Endothelial cell of umbilical vein (primary cell): ENCODE measurements around the gene SERPINB4. TPM values are rescaled to one million over a fixed set of nuclear protein-coding genes. Genes with fewer than 3 reads are reported as not detected.

Experiments used
- BruUV-seq: library from RNA; stranded (reverse); fragments of 400-500 nt; replicated peaks from 2 replicates; lab custom pipeline; 2021; lab: Mats Ljungman, UMichigan
- CTCF ChIA-PET: fragments of 300-600, 350-600 bp; sonication (Branson Sonifier 250); formaldehyde crosslinking; loops from one replicate; lab custom pipeline; 2021; ENCODE audit warnings: antibody characterized with exemption, inconsistent platforms; lab: Charles Lee
- POLR2A ChIA-PET: fragments of 300-600, 350-600 bp; sonication (Branson Sonifier 250); formaldehyde crosslinking; loops from one replicate; lab custom pipeline; 2021; ENCODE audit warnings: antibody characterized with exemption, inconsistent platforms; lab: Charles Lee
- DNase-seq: peaks from one replicate; pipeline ENCODE4 v3.0.0-alpha.2; 2011; ENCODE audit warnings: low read depth, low spot score
- FAIRE-seq: peaks from 2 replicates; lab custom pipeline; 2011; peaks lifted over from hg19 to GRCh38; lab: Jason Lieb, UNC
- H2AFZ ChIP-seq: 2 replicates; pipeline ENCODE4 v1.6.0; 2012; ENCODE audit warnings: low read depth, low read length, control low read depth, inconsistent platforms
- H3K27ac ChIP-seq: 2 replicates; pipeline ENCODE4 v1.5.1; 2011; ENCODE audit warnings: low read depth, mild to moderate bottlenecking, control low read depth, low read length, moderate library complexity; ENCODE audit not compliant: insufficient read depth
- H3K27me3 ChIP-seq, 2 experiments: 2 replicates each; pipeline versions ENCODE4 v1.6.0 to v1.6.1; 2011; ENCODE audit warnings: low read length in 2 of 2, mixed read lengths in 1 of 2; ENCODE audit not compliant: control insufficient read depth in 2 of 2, insufficient read depth in 2 of 2
- H3K36me3 ChIP-seq, 2 experiments: 2 replicates in 1 of 2; 3 replicates in 1 of 2; pipeline ENCODE4 v1.5.1; 2011; ENCODE audit warnings: low read length in 2 of 2, mild to moderate bottlenecking in 1 of 2, moderate library complexity in 1 of 2; ENCODE audit not compliant: control insufficient read depth in 2 of 2, insufficient read depth in 2 of 2; ENCODE audit errors: extremely low read depth in 1 of 2
- H3K4me1 ChIP-seq: 3 replicates; pipeline ENCODE4 v1.5.1; 2011; ENCODE audit warnings: mild to moderate bottlenecking, low read length; ENCODE audit not compliant: control insufficient read depth, insufficient read depth; ENCODE audit errors: extremely low read depth
- H3K4me2 ChIP-seq: 2 replicates; pipeline ENCODE4 v1.6.1; 2011; ENCODE audit warnings: low read length, control low read depth, mixed read lengths; ENCODE audit not compliant: insufficient read depth
- H3K4me3 ChIP-seq, 3 experiments: fragments of 200-600 bp in 1 of 3; sonication (generic), shearing (Covaris generic) in 1 of 3; replicated peaks in 1 of 3; 2 replicates each; pipeline ENCODE4 v1.5.1; 2011 to 2016; ENCODE audit warnings: control low read depth in 3 of 3, low read length in 3 of 3, mild to moderate bottlenecking in 2 of 3, inconsistent platforms in 1 of 3, low read depth in 1 of 3, moderate library complexity in 1 of 3; ENCODE audit not compliant: insufficient read depth in 1 of 3
- H3K79me2 ChIP-seq: 2 replicates; pipeline ENCODE4 v1.6.0; 2012; ENCODE audit warnings: low read length, inconsistent platforms; ENCODE audit not compliant: control insufficient read depth, insufficient read depth
- H3K9ac ChIP-seq: replicated peaks from 2 replicates; pipeline ENCODE3; 2011; ENCODE audit warnings: low read length, control low read depth; ENCODE audit not compliant: insufficient read depth; ENCODE audit errors: extremely low read depth
- H3K9me1 ChIP-seq: replicated peaks from 3 replicates; pipeline ENCODE4 v1.6.0; 2011; ENCODE audit warnings: mild to moderate bottlenecking, low read length; ENCODE audit not compliant: control insufficient read depth, insufficient read depth; ENCODE audit errors: extremely low read depth
- H3K9me3 ChIP-seq: replicated peaks from 2 replicates; pipeline ENCODE4 v1.5.1; 2012; ENCODE audit warnings: low read length, inconsistent platforms; ENCODE audit not compliant: control insufficient read depth, insufficient read depth
- H4K20me1 ChIP-seq: replicated peaks from 2 replicates; pipeline ENCODE3; 2011; ENCODE audit warnings: mild to moderate bottlenecking, low read length; ENCODE audit not compliant: control insufficient read depth, insufficient read depth; ENCODE audit errors: extremely low read depth
- EZH2 ChIP-seq: IDR thresholded peaks from 2 replicates; pipeline ENCODE4 v1.6.1; 2012; ENCODE audit warnings: borderline replicate concordance, low read depth, mild to moderate bottlenecking, moderate library complexity, low read length, inconsistent platforms; ENCODE audit not compliant: severe bottlenecking
- FOS ChIP-seq: IDR thresholded peaks from 2 replicates; pipeline ENCODE4 v1.6.1; 2011; ENCODE audit warnings: mild to moderate bottlenecking, low read length, moderate library complexity, borderline replicate concordance; ENCODE audit not compliant: insufficient read depth
- GATA2 ChIP-seq: IDR thresholded peaks from 2 replicates; pipeline ENCODE4 v1.7.0; 2011; ENCODE audit warnings: low read depth, mild to moderate bottlenecking, moderate library complexity, mixed read lengths, low read length; ENCODE audit not compliant: insufficient read length, insufficient read depth
- JUN ChIP-seq: IDR thresholded peaks from 2 replicates; pipeline ENCODE4 v1.6.1; 2011; ENCODE audit warnings: borderline replicate concordance, low read depth; ENCODE audit not compliant: insufficient read length, insufficient read depth
- MYC ChIP-seq: IDR thresholded peaks from one replicate; pipeline ENCODE4 v1.6.1; 2011; ENCODE audit warnings: mild to moderate bottlenecking, low read depth, low read length
- POLR2A ChIP-seq: IDR thresholded peaks from 2 replicates; pipeline ENCODE4 v1.6.1; 2012; ENCODE audit warnings: low read depth, mild to moderate bottlenecking, control low read depth, low read length
- POLR2AphosphoS5 ChIP-seq: IDR thresholded peaks from 2 replicates; pipeline ENCODE4 v1.6.1; 2012; ENCODE audit warnings: low read depth, mild to moderate bottlenecking, control low read depth, low read length, moderate library complexity; ENCODE audit not compliant: insufficient read depth
- dilution Hi-C: fragments of 300-500 bp; cut with MboI; formaldehyde crosslinking; loops from one replicate; pipeline ENCODE4 v1.15.0; 2019; ENCODE audit warnings: low sequenced_read_pairs; ENCODE audit not compliant: extremely low pct_ligation_motif_present
- intact Hi-C: fragments of 100-400 bp; cut with micrococcal nuclease; formaldehyde crosslinking; loops from one replicate; pipeline ENCODE4 v1.10.0; 2022
- polyA plus RNA-seq, 4 experiments: library from polyadenylated mRNA; depleted of rRNA in 3 of 4; stranded (reverse) in 3 of 4; unstranded in 1 of 4; fragments of >200 nt; gene quantifications; 2 replicates each; pipeline versions ENCODE4 v1.2.1 to v1.2.3, GENCODE V29; 2011 to 2012; ENCODE audit warnings: missing spikeins in 1 of 4
- total RNA-seq: library from RNA; stranded (reverse); gene quantifications from 2 replicates; pipeline ENCODE4 v1.2.3, GENCODE V29; 2021
- TF ChIP-seq, protein P1 (sequence below), 2 donors: IDR thresholded peaks; 1 replicate in 1 of 2; 2 replicates in 1 of 2; pipeline ENCODE4 v1.5.1; 2011; ENCODE audit warnings: low read length in 2 of 2, mild to moderate bottlenecking in 2 of 2, moderate library complexity in 2 of 2, control low read depth in 1 of 2, inconsistent platforms in 1 of 2, low read depth in 1 of 2; ENCODE audit not compliant: insufficient read depth in 1 of 2; ENCODE audit errors: extremely low read depth in 1 of 2
- TF ChIP-seq, protein P2 (sequence below): IDR thresholded peaks from 2 replicates; pipeline ENCODE4 v1.6.1; 2011; ENCODE audit not compliant: insufficient read depth, insufficient read length

Gene SERPINB4
- total and polyA plus RNA-seq, 2 donors (not counting 3 experiments of a cell fraction or from before 2014, with no cell fraction given), result not detected

DNA sequence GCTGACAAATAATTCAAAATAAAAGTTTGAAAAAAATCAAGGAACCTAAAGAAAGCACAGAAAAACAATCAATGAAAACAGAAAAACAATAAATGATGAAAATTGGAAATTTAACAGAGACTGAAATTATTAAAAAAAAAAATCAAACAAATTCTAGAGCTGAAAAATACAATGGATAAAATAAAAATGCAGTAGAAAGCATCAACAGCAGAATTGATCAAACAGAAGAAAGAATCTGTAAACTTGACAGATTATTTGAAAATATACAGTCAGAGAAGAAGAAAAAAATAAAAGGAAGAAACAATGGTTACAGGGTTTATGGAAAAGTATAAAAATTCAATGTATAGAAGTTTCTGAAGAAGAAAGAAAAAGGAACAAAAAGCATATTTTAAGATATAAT, 16.2 kb downstream of the SERPINB4 start:
- Histone ChIP-seq H3K4me2 (no peak overlapping the region), H3K9ac (no peak overlapping the region), H3K9me1 (no peaks in the 10 kb centered on the region), H3K4me1 (no peaks in the 10 kb centered on the region), H4K20me1 (no peaks in the 10 kb centered on the region), H3K4me3 (no peak overlapping the region), H3K9me3 (no peaks in the 10 kb centered on the region), H3K27ac (no peak overlapping the region), H3K27me3 (no peaks in the 10 kb centered on the region), H3K36me3 (no peaks in the 10 kb centered on the region), H2AFZ (no peak overlapping the region), H3K79me2 (no peaks in the 10 kb centered on the region)
- CTCF ChIA-PET, result no interaction called here
- dilution Hi-C loops (no loop called here), intact Hi-C loops (no loop called here)
- no peak for TF ChIP-seq POLR2A
- no peak for TF ChIP-seq POLR2AphosphoS5
- no peak for TF ChIP-seq GATA2
- TF ChIP-seq, protein P1, sequence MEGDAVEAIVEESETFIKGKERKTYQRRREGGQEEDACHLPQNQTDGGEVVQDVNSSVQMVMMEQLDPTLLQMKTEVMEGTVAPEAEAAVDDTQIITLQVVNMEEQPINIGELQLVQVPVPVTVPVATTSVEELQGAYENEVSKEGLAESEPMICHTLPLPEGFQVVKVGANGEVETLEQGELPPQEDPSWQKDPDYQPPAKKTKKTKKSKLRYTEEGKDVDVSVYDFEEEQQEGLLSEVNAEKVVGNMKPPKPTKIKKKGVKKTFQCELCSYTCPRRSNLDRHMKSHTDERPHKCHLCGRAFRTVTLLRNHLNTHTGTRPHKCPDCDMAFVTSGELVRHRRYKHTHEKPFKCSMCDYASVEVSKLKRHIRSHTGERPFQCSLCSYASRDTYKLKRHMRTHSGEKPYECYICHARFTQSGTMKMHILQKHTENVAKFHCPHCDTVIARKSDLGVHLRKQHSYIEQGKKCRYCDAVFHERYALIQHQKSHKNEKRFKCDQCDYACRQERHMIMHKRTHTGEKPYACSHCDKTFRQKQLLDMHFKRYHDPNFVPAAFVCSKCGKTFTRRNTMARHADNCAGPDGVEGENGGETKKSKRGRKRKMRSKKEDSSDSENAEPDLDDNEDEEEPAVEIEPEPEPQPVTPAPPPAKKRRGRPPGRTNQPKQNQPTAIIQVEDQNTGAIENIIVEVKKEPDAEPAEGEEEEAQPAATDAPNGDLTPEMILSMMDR (IDR thresholded peaks at IDR 0.05; ENCODE audit: extremely low read depth in 1 of 2, insufficient read depth in 1 of 2, low read depth in 1 of 2, low read length in 2 of 2), result no peak
- TF ChIP-seq, protein P2, sequence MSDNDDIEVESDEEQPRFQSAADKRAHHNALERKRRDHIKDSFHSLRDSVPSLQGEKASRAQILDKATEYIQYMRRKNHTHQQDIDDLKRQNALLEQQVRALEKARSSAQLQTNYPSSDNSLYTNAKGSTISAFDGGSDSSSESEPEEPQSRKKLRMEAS, result no peak
- no peak for TF ChIP-seq JUN
- no peak for TF ChIP-seq EZH2
- no peak for TF ChIP-seq MYC
- no peak for TF ChIP-seq FOS
- no peak for FAIRE-seq
- DNase-seq, result no peak
- BruUV-seq, result no TSS peak
- POLR2A ChIA-PET, result no interaction called here
